ENCODE results near the gene RAB6A. TPM values are rescaled to one million over a fixed set of nuclear protein-coding genes. Genes with fewer than 3 reads are reported as not detected.

RAB6A gene
- total and polyA plus RNA-seq, 2 experiments from 2014 or later = 119 to 218 TPM

GRCh38 chr11:73641668-73642067 is 119.2 kb downstream of the RAB6A start:
- Histone ChIP-seq H3K9me3 (ENCODE audit: low read depth) (no peaks in the 10 kb centered on the region), H3K27ac (no peak overlapping the region), H3K4me3 (no peak overlapping the region), H3K27me3 (peaks cover 4% of the 10 kb centered on the region), H3K36me3 (no peaks in the 10 kb centered on the region), H3K4me1 (ENCODE audit: low read depth) (peaks cover 5% of the 10 kb centered on the region)
- DNase-seq (ENCODE audit: low read depth in 1 of 2, low spot score in 1 of 2) = no peak
- TF ChIP-seq CTCF (IDR thresholded peaks at IDR 0.05; ENCODE audit: low read depth, low read length) = no peak

- Histone ChIP-seq H3K9me3 (ENCODE audit: low read depth) (no peaks in the 10 kb centered on the region), H3K36me3 (no peaks in the 10 kb centered on the region), H3K4me3 (no peak overlapping the region), H3K4me1 (ENCODE audit: low read depth) (peaks cover 5% of the 10 kb centered on the region), H3K27ac (no peak overlapping the region), H3K27me3 (peaks cover 4% of the 10 kb centered on the region)
- no peak for TF ChIP-seq CTCF (IDR thresholded peaks at IDR 0.05; ENCODE audit: low read depth, low read length)
- DNase-seq (ENCODE audit: low read depth in 1 of 2, low spot score in 1 of 2) = no peak
Measured at GRCh38 chr11:73640592-73640991, 120.3 kb downstream of the RAB6A start.

- Histone ChIP-seq H3K4me1 (ENCODE audit: low read depth) (no peaks in the 10 kb centered on the region), H3K36me3 (no peaks in the 10 kb centered on the region), H3K27me3 (no peaks in the 10 kb centered on the region), H3K4me3 (no peak overlapping the region), H3K9me3 (ENCODE audit: low read depth) (no peaks in the 10 kb centered on the region), H3K27ac (no peak overlapping the region)
- no peak for TF ChIP-seq CTCF (IDR thresholded peaks at IDR 0.05; ENCODE audit: low read depth, low read length)
- no peak for DNase-seq (ENCODE audit: low read depth in 1 of 2, low spot score in 1 of 2)
Measured at GRCh38 chr11:73637012-73637411, 123.9 kb downstream of the RAB6A start.

- Histone ChIP-seq H3K36me3 (no peaks in the 10 kb centered on the region), H3K4me1 (ENCODE audit: low read depth) (no peaks in the 10 kb centered on the region), H3K9me3 (ENCODE audit: low read depth) (no peaks in the 10 kb centered on the region), H3K4me3 (no peak overlapping the region), H3K27me3 (no peaks in the 10 kb centered on the region), H3K27ac (no peak overlapping the region)
- no peak for DNase-seq (ENCODE audit: low read depth in 1 of 2, low spot score in 1 of 2)
- no peak for TF ChIP-seq CTCF (IDR thresholded peaks at IDR 0.05; ENCODE audit: low read depth, low read length)
Measured at GRCh38 chr11:73636249-73636648, 124.6 kb downstream of the RAB6A start.

- no peaks in the 10 kb centered on the region for H3K36me3 ChIP-seq
- no peak for DNase-seq (ENCODE audit: low read depth in 1 of 2, low spot score in 1 of 2)
- TF ChIP-seq CTCF (IDR thresholded peaks at IDR 0.05; ENCODE audit: low read depth, low read length) = no peak
- H3K27ac ChIP-seq = no peak overlapping the region
- H3K4me3 ChIP-seq = no peak overlapping the region
- H3K4me1 ChIP-seq (ENCODE audit: low read depth) = no peaks in the 10 kb centered on the region
- no peaks in the 10 kb centered on the region for H3K9me3 ChIP-seq (ENCODE audit: low read depth)
- H3K27me3 ChIP-seq = no peaks in the 10 kb centered on the region
Measured at GRCh38 chr11:73635721-73636120, 125.2 kb downstream of the RAB6A start.

GRCh38 chr11:73633999-73634398 is 126.9 kb downstream of the RAB6A start:
- no peaks in the 10 kb centered on the region for H3K4me1 ChIP-seq (ENCODE audit: low read depth)
- TF ChIP-seq CTCF (IDR thresholded peaks at IDR 0.05; ENCODE audit: low read depth, low read length) = no peak
- no peaks in the 10 kb centered on the region for H3K27me3 ChIP-seq
- DNase-seq (ENCODE audit: low read depth in 1 of 2, low spot score in 1 of 2) = no peak
- no peaks in the 10 kb centered on the region for H3K36me3 ChIP-seq
- no peaks in the 10 kb centered on the region for H3K9me3 ChIP-seq (ENCODE audit: low read depth)
- no peak overlapping the region for H3K4me3 ChIP-seq
- H3K27ac ChIP-seq = no peak overlapping the region

All from cardiac muscle cell (in vitro differentiated cells and primary cell).